Liver (tissue), 9 donors: ENCODE measurements around the gene NKD2. TPM values are rescaled to one million over a fixed set of nuclear protein-coding genes. Genes with fewer than 3 reads are reported as not detected.

Experiments used
- DNase-seq: peaks from one replicate; pipeline ENCODE4 v3.0.0-alpha.2; 2017; ENCODE audit warnings: low spot score
- H3K27ac ChIP-seq, 2 donors: one replicate each; pipeline ENCODE4 v1.7.0; 2013; ENCODE audit warnings: inconsistent platforms in 2 of 2, low read length in 2 of 2, control low read depth in 1 of 2, low read depth in 1 of 2, mild to moderate bottlenecking in 1 of 2
- H3K27me3 ChIP-seq, 4 donors: one replicate each; pipeline versions ENCODE4 v1.6.1 to v1.7.0; 2013; ENCODE audit warnings: low read length in 3 of 4, inconsistent platforms in 1 of 4, mild to moderate bottlenecking in 1 of 4, moderate library complexity in 1 of 4; ENCODE audit not compliant: control insufficient read depth in 4 of 4, insufficient read depth in 4 of 4
- H3K36me3 ChIP-seq, 4 donors: one replicate each; pipeline versions ENCODE4 v1.6.1 to v1.7.0; 2013; ENCODE audit warnings: low read length in 3 of 4, mild to moderate bottlenecking in 3 of 4, low read depth in 1 of 4, moderate library complexity in 1 of 4; ENCODE audit not compliant: control insufficient read depth in 4 of 4, insufficient read depth in 3 of 4
- H3K4me1 ChIP-seq, 4 donors: one replicate each; pipeline versions ENCODE4 v1.6.1 to v1.7.0; 2013; ENCODE audit warnings: low read length in 3 of 4, mild to moderate bottlenecking in 3 of 4, moderate library complexity in 1 of 4; ENCODE audit not compliant: control insufficient read depth in 4 of 4, insufficient read depth in 4 of 4
- H3K4me3 ChIP-seq, 3 donors: one replicate each; pipeline versions ENCODE4 v1.6.1 to v1.7.0; 2013; ENCODE audit warnings: low read length in 3 of 3, control low read depth in 1 of 3, low read depth in 1 of 3, mild to moderate bottlenecking in 1 of 3
- H3K9ac ChIP-seq, 2 donors: one replicate each; pipeline ENCODE4 v1.7.0; 2013; ENCODE audit warnings: low read length in 2 of 2, mild to moderate bottlenecking in 2 of 2, moderate library complexity in 2 of 2, control low read depth in 1 of 2, low read depth in 1 of 2
- H3K9me3 ChIP-seq, 4 donors: one replicate each; pipeline versions ENCODE4 v1.6.1 to v1.7.0; 2013; ENCODE audit warnings: low read length in 3 of 4; ENCODE audit not compliant: control insufficient read depth in 4 of 4
- ATF3 ChIP-seq: IDR thresholded peaks from 2 replicates; pipeline ENCODE4 v1.6.1; 2016; ENCODE audit warnings: antibody characterized with exemption
- CTCF ChIP-seq: fragments of 150-350 bp; IDR thresholded peaks from 2 replicates; pipeline ENCODE4 v1.5.1; 2017; ENCODE audit warnings: improper control_type of control experiment, low read depth, low read length; ENCODE audit not compliant: missing input control
- EGR1 ChIP-seq, 2 donors: IDR thresholded peaks; 2 replicates each; pipeline ENCODE4 v1.6.1; 2016 to 2018; ENCODE audit warnings: antibody characterized with exemption in 2 of 2, low read depth in 2 of 2
- FOXA1 ChIP-seq: IDR thresholded peaks from 2 replicates; pipeline ENCODE4 v1.6.1; 2016; ENCODE audit warnings: antibody characterized with exemption
- FOXA2 ChIP-seq: IDR thresholded peaks from 2 replicates; pipeline ENCODE4 v1.6.1; 2016; ENCODE audit warnings: antibody characterized with exemption
- HNF4A ChIP-seq, 2 donors: conservative IDR thresholded peaks; 2 replicates each; pipeline ENCODE4 v1.6.1; 2016; ENCODE audit warnings: antibody characterized with exemption in 2 of 2, mild to moderate bottlenecking in 2 of 2
- JUND ChIP-seq, 2 donors: IDR thresholded peaks; 2 replicates each; pipeline ENCODE4 v1.6.1; 2016; ENCODE audit warnings: antibody characterized with exemption in 2 of 2
- MAX ChIP-seq: IDR thresholded peaks from 2 replicates; pipeline ENCODE4 v1.6.1; 2016; ENCODE audit warnings: antibody characterized with exemption
- NR2F2 ChIP-seq: IDR thresholded peaks from 2 replicates; pipeline ENCODE4 v1.6.1; 2016; ENCODE audit warnings: antibody characterized with exemption
- RAD21 ChIP-seq, 2 donors: IDR thresholded peaks; 2 replicates each; pipeline ENCODE4 v1.6.1; 2016; ENCODE audit warnings: antibody characterized with exemption in 2 of 2, mild to moderate bottlenecking in 2 of 2
- REST ChIP-seq: IDR thresholded peaks from 2 replicates; pipeline ENCODE4 v1.6.1; 2016; ENCODE audit warnings: antibody characterized with exemption, mild to moderate bottlenecking
- RXRA ChIP-seq, 2 donors: IDR thresholded peaks; 2 replicates each; pipeline ENCODE4 v1.6.1; 2017 to 2018; ENCODE audit warnings: antibody characterized with exemption in 2 of 2, mild to moderate bottlenecking in 1 of 2
- SP1 ChIP-seq: IDR thresholded peaks from 2 replicates; pipeline ENCODE4 v1.6.1; 2018; ENCODE audit warnings: antibody characterized with exemption, mild to moderate bottlenecking
- TAF1 ChIP-seq: conservative IDR thresholded peaks from 2 replicates; pipeline ENCODE4 v1.6.1; 2016; ENCODE audit warnings: antibody characterized with exemption, mild to moderate bottlenecking
- YY1 ChIP-seq: IDR thresholded peaks from 2 replicates; pipeline ENCODE4 v1.6.1; 2016; ENCODE audit warnings: antibody characterized with exemption, mild to moderate bottlenecking
- ZBTB33 ChIP-seq: IDR thresholded peaks from 2 replicates; pipeline ENCODE4 v1.6.1; 2016; ENCODE audit warnings: antibody characterized with exemption
- WGBS: extraction: QIAGEN DNeasy Blood & Tissue Kit; methylation state at CpG from one replicate; pipeline ENCODE4 v1.1.7; 2013; 5-methylcytosine and 5-hydroxymethylcytosine counted together
- polyA plus RNA-seq, 2 donors: library from polyadenylated mRNA; stranded (reverse) in 1 of 2; unstranded in 1 of 2; fragments of 200-250 nt in 1 of 2; fragments of >200 nt in 1 of 2; fragmentation: Nextera tagmentation in 1 of 2; extraction: Ambion mirVana in 1 of 2; gene quantifications; one replicate each; pipeline versions ENCODE4 v1.2.1 to v1.2.3, GENCODE V29; 2013 to 2015
- total RNA-seq, 2 donors: library from RNA; depleted of rRNA; stranded (reverse); fragments of >200 nt; gene quantifications; one replicate each; pipeline ENCODE4 v1.2.3, GENCODE V29; 2014
- donor health status: healthy.
- donor health status: healthy.
- donor health status: healthy.
- donor health status: healthy.
- donor health status: healthy.

The NKD2 gene
- total and polyA plus RNA-seq, 4 donors = 0.09 to 1.3 (median 0.42) TPM

- peaks cover 19 to 73% (median 30%) of the 10 kb centered on the region in 4 donors for H3K36me3 ChIP-seq
- 90% methylated on average over 49 of the region's 49 CpGs for WGBS
- no peaks in the 10 kb centered on the region for H3K9me3 ChIP-seq
- no peak for DNase-seq
- H3K4me1 ChIP-seq = peaks cover 0 to 18% (median 11%) of the 10 kb centered on the region in 4 donors
- H3K9ac ChIP-seq = no peak overlapping the region
- no peak overlapping the region for H3K27ac ChIP-seq
- H3K4me3 ChIP-seq = no peak overlapping the region
- TF ChIP-seq HNF4A (conservative IDR thresholded peaks at IDR 0.05) (no peak), EGR1 (IDR thresholded peaks at IDR 0.05; ENCODE audit: low read depth in 2 of 2) (no peak), NR2F2 (no peak), YY1 (no peak), SP1 (no peak), ZBTB33 (no peak), TAF1 (no peak), CTCF (no peak), FOXA1 (no peak), RAD21 (IDR thresholded peaks at IDR 0.05) (no peak), JUND (IDR thresholded peaks at IDR 0.05) (no peak), ATF3 (no peak), RXRA (IDR thresholded peaks at IDR 0.05) (no peak), FOXA2 (no peak), REST (no peak), MAX (no peak)
- H3K27me3 ChIP-seq = no peaks in the 10 kb centered on the region
Observed at GRCh38 chr5:1064383-1065142, 56.0 kb downstream of the NKD2 start.
